Measurements from ENCODE around the gene ARHGEF7.

GRCh38 chr13:111292710-111293485 is 177.8 kb downstream of the ARHGEF7 start:
- TF ChIP-seq CTCF (IDR thresholded peaks at IDR 0.05) (no peak), POLR2A (IDR thresholded peaks at IDR 0.05) (no peak)

Data from lower leg skin (tissue), 3 donors.